H1 (cell line): ENCODE results near the gene ENPP6. TPM values are rescaled to one million over a fixed set of nuclear protein-coding genes. Genes with fewer than 3 reads are reported as not detected.

Experiments
- CTCF ChIA-PET: fragments of 300-600 bp; sonication (Branson Sonifier 250); formaldehyde crosslinking; loops from one replicate; lab custom pipeline; 2021; ENCODE audit not compliant: partially characterized antibody; lab: Charles Lee
- POLR2A ChIA-PET: fragments of 300-600 bp; sonication (Branson Sonifier 250); formaldehyde crosslinking; loops from one replicate; lab custom pipeline; 2021; ENCODE audit warnings: inconsistent platforms; ENCODE audit not compliant: partially characterized antibody; lab: Charles Lee
- DNase-seq, 2 experiments: peaks; one replicate each; pipeline versions ENCODE4 v3.0.0 to v3.0.0-alpha.2; 2010 to 2022; ENCODE audit warnings: low spot score in 2 of 2, low read depth in 1 of 2, mixed read lengths in 1 of 2
- FAIRE-seq: peaks from 2 replicates; lab custom pipeline; 2011; peaks lifted over from hg19 to GRCh38; lab: Jason Lieb, UNC
- H2AFZ ChIP-seq: 2 replicates; pipeline ENCODE4 v1.8.1; 2012; ENCODE audit warnings: low read length, inconsistent platforms
- H2AK5ac ChIP-seq: 2 replicates; pipeline ENCODE4 v1.6.1; 2013; ENCODE audit warnings: low read depth, low read length
- H2BK120ac ChIP-seq: replicated peaks from 2 replicates; pipeline ENCODE3; 2013; ENCODE audit warnings: low read depth, low read length, inconsistent platforms
- H2BK12ac ChIP-seq: 2 replicates; pipeline ENCODE4 v1.6.1; 2013; ENCODE audit warnings: low read depth, low read length
- H2BK15ac ChIP-seq: 2 replicates; pipeline ENCODE4 v1.6.1; 2013; ENCODE audit warnings: low read length
- H2BK20ac ChIP-seq: 2 replicates; pipeline ENCODE4 v1.6.1; 2013; ENCODE audit warnings: low read length
- H2BK5ac ChIP-seq: 2 replicates; pipeline ENCODE4 v1.6.1; 2013; ENCODE audit warnings: low read depth, low read length
- H3K14ac ChIP-seq: 2 replicates; pipeline ENCODE4 v1.6.1; 2013; ENCODE audit warnings: inconsistent platforms; ENCODE audit not compliant: insufficient read length
- H3K18ac ChIP-seq: 2 replicates; pipeline ENCODE4 v1.6.1; 2013; ENCODE audit warnings: low read length; ENCODE audit errors: extremely low read depth
- H3K23ac ChIP-seq: 2 replicates; pipeline ENCODE4 v1.6.1; 2013; ENCODE audit warnings: inconsistent platforms; ENCODE audit not compliant: insufficient read length
- H3K23me2 ChIP-seq: 2 replicates; pipeline ENCODE4 v1.6.1; 2013; ENCODE audit warnings: low read depth, low read length
- H3K27ac ChIP-seq: 2 replicates; pipeline ENCODE4 v1.6.1; 2011; ENCODE audit warnings: low read depth, low read length, inconsistent platforms
- H3K27me3 ChIP-seq, 4 experiments: replicated peaks in 1 of 4; 1 replicate in 1 of 4; 2 replicates in 3 of 4; pipeline versions ENCODE4 v1.6.1 to v1.8.1; 2011 to 2013; ENCODE audit warnings: low read length in 3 of 4, mild to moderate bottlenecking in 3 of 4, inconsistent platforms in 2 of 4, mixed read lengths in 2 of 4, moderate library complexity in 1 of 4; ENCODE audit not compliant: control insufficient read depth in 3 of 4, insufficient read depth in 3 of 4; ENCODE audit errors: extremely low read depth in 1 of 4
- H3K36me3 ChIP-seq, 4 experiments: 2 replicates each; pipeline versions ENCODE4 v1.6.1 to v1.8.1; 2011 to 2013; ENCODE audit warnings: mild to moderate bottlenecking in 4 of 4, low read length in 3 of 4, moderate library complexity in 2 of 4, control low read depth in 1 of 4, inconsistent platforms in 1 of 4; ENCODE audit not compliant: insufficient read depth in 4 of 4, control insufficient read depth in 2 of 4
- H3K4ac ChIP-seq: replicated peaks from 2 replicates; pipeline ENCODE3; 2013; ENCODE audit warnings: low read length, low read depth, mixed read lengths, inconsistent platforms; ENCODE audit not compliant: insufficient read length
- H3K4me1 ChIP-seq, 4 experiments: replicated peaks in 1 of 4; 1 replicate in 1 of 4; 2 replicates in 3 of 4; pipeline versions ENCODE4 v1.6.1 to v1.8.1; 2011 to 2013; ENCODE audit warnings: low read length in 3 of 4, inconsistent platforms in 2 of 4, mixed read lengths in 1 of 4; ENCODE audit not compliant: insufficient read depth in 4 of 4, control insufficient read depth in 3 of 4
- H3K4me2 ChIP-seq, 2 experiments: 2 replicates each; pipeline versions ENCODE4 v1.6.1 to v1.8.1; 2011 to 2013; ENCODE audit warnings: low read depth in 2 of 2, low read length in 2 of 2, control low read depth in 1 of 2, inconsistent platforms in 1 of 2, mild to moderate bottlenecking in 1 of 2; ENCODE audit not compliant: insufficient read depth in 1 of 2
- H3K4me3 ChIP-seq, 4 experiments: fragments of 200-600, 300-600 bp in 1 of 4; sonication (generic), shearing (Covaris generic), sonication (Bioruptor Twin) in 1 of 4; 2 replicates each; pipeline versions ENCODE4 v1.5.1 to v1.8.1; 2011 to 2016; ENCODE audit warnings: low read length in 4 of 4, low read depth in 3 of 4, control low read depth in 2 of 4, inconsistent platforms in 2 of 4, mild to moderate bottlenecking in 2 of 4, mixed read lengths in 1 of 4, moderate library complexity in 1 of 4; ENCODE audit not compliant: insufficient read depth in 2 of 4; ENCODE audit errors: extremely low read depth in 1 of 4
- H3K56ac ChIP-seq: replicated peaks from 2 replicates; pipeline ENCODE3; 2013; ENCODE audit warnings: low read depth, mild to moderate bottlenecking, mixed read lengths, low read length, inconsistent platforms; ENCODE audit not compliant: insufficient read length
- H3K79me1 ChIP-seq: 2 replicates; pipeline ENCODE4 v1.6.1; 2013; ENCODE audit warnings: low read depth, low read length, control low read depth
- H3K79me2 ChIP-seq, 2 experiments: 2 replicates each; pipeline versions ENCODE4 v1.6.1 to v1.8.1; 2012 to 2013; ENCODE audit warnings: low read length in 2 of 2, mild to moderate bottlenecking in 2 of 2, inconsistent platforms in 1 of 2; ENCODE audit not compliant: insufficient read depth in 2 of 2, control insufficient read depth in 1 of 2
- H3K9ac ChIP-seq, 4 experiments: replicated peaks in 1 of 4; 1 replicate in 1 of 4; 2 replicates in 3 of 4; pipeline versions ENCODE4 v1.6.1 to v1.8.1; 2011 to 2013; ENCODE audit warnings: low read depth in 3 of 4, low read length in 3 of 4, control low read depth in 2 of 4, mild to moderate bottlenecking in 2 of 4, moderate library complexity in 2 of 4, inconsistent platforms in 1 of 4; ENCODE audit errors: extremely low read depth in 1 of 4
- H3K9me3 ChIP-seq, 2 experiments: 2 replicates each; pipeline versions ENCODE4 v1.6.1 to v1.8.1; 2012 to 2013; ENCODE audit warnings: mild to moderate bottlenecking in 2 of 2, moderate library complexity in 2 of 2, control low read depth in 1 of 2, inconsistent platforms in 1 of 2, low read depth in 1 of 2, low read length in 1 of 2, mixed read lengths in 1 of 2; ENCODE audit not compliant: insufficient read depth in 2 of 2
- H4K20me1 ChIP-seq, 2 experiments: replicated peaks in 1 of 2; 2 replicates each; pipeline versions ENCODE3 to v1.8.1; 2011 to 2013; ENCODE audit warnings: inconsistent platforms in 2 of 2, low read length in 2 of 2, mild to moderate bottlenecking in 1 of 2; ENCODE audit not compliant: insufficient read depth in 2 of 2, control insufficient read depth in 1 of 2
- H4K5ac ChIP-seq: 2 replicates; pipeline ENCODE4 v1.6.1; 2013; ENCODE audit warnings: low read length, low read depth, mixed read lengths, inconsistent platforms; ENCODE audit not compliant: insufficient read length
- H4K8ac ChIP-seq: 2 replicates; pipeline ENCODE4 v1.8.0; 2013; ENCODE audit warnings: mild to moderate bottlenecking, moderate library complexity, low read length, inconsistent platforms; ENCODE audit not compliant: insufficient read depth; ENCODE audit errors: extremely low read depth
- H4K91ac ChIP-seq: replicated peaks from 2 replicates; pipeline ENCODE3; 2013; ENCODE audit warnings: low read length, mixed read lengths, inconsistent platforms; ENCODE audit not compliant: insufficient read length
- BRCA1 ChIP-seq: IDR thresholded peaks from 2 replicates; pipeline ENCODE4 v1.6.1; 2012; ENCODE audit warnings: low read depth, low read length, improper control_type of control experiment
- CBX5 ChIP-seq: fragments of 300-800, 300-1000 bp; sonication (generic); IDR thresholded peaks from 2 replicates; pipeline ENCODE4 v1.7.1; 2016; ENCODE audit warnings: antibody characterized with exemption, low read length, low read depth
- CEBPB ChIP-seq: IDR thresholded peaks from 2 replicates; pipeline ENCODE4 v1.6.1; 2012; ENCODE audit warnings: low read depth, low read length
- KDM4A ChIP-seq: IDR thresholded peaks from one replicate; pipeline ENCODE4 v1.7.1; 2012; ENCODE audit warnings: low read depth, mild to moderate bottlenecking, moderate library complexity, low read length, inconsistent platforms; ENCODE audit not compliant: severe bottlenecking
- PHF8 ChIP-seq: fragments of 200-600 bp; sonication (generic); conservative IDR thresholded peaks from 2 replicates; pipeline ENCODE4 v1.7.1; 2012; ENCODE audit warnings: low read depth, mild to moderate bottlenecking, inconsistent platforms, low read length, moderate library complexity
- TBP ChIP-seq: IDR thresholded peaks from 2 replicates; pipeline ENCODE4 v1.6.1; 2011; ENCODE audit warnings: low read depth, low read length, improper control_type of control experiment
- WGBS, 2 experiments: shearing (Covaris generic) in 1 of 2; methylation state at CpG; one replicate each; pipeline versions ENCODE4 v1.1.6 to v1.1.7; 2013 to 2015; ENCODE audit warnings: low lambda C conversion rate in 2 of 2, mixed read lengths in 2 of 2, inconsistent platforms in 1 of 2, low coverage in 1 of 2, missing lambda C conversion rate in 1 of 2; ENCODE audit not compliant: insufficient replicate concordance in 2 of 2, insufficient coverage in 1 of 2, insufficient read length in 1 of 2; ENCODE audit errors: extremely low coverage in 1 of 2, missing lambda C conversion rate in 1 of 2; 5-methylcytosine and 5-hydroxymethylcytosine counted together
- polyA plus RNA-seq, 7 experiments: library from polyadenylated mRNA; depleted of rRNA in 3 of 7; stranded (reverse) in 5 of 7; unstranded in 2 of 7; fragments of >200 nt in 5 of 7; fragments of 200-250 nt in 2 of 7; gene quantifications; 1 replicate in 5 of 7; 2 replicates in 1 of 7; 4 replicates in 1 of 7; pipeline versions ENCODE4 v1.2.1 to v1.2.3, GENCODE V29; 2011 to 2013; ENCODE audit warnings: missing spikeins in 2 of 7, mixed read lengths in 2 of 7
- total RNA-seq: library from RNA; stranded (reverse); fragmentation: NEBNext Ultra II Directional; extraction: Animal tissue kit (Norgen Biotek cat#: 25700); gene quantifications from 2 replicates; pipeline ENCODE4 v1.2.1, GENCODE V29; 2021
- TF ChIP-seq, protein P1 (sequence below), 3 experiments: IDR thresholded peaks; 1 replicate in 2 of 3; 2 replicates in 1 of 3; pipeline versions ENCODE4 v1.5.1 to v1.6.1; 2011; ENCODE audit warnings: low read length in 3 of 3, mild to moderate bottlenecking in 3 of 3, inconsistent platforms in 2 of 3, low read depth in 1 of 3, moderate library complexity in 1 of 3; ENCODE audit not compliant: insufficient read depth in 1 of 3; ENCODE audit errors: control extremely low read depth in 1 of 3
- TF ChIP-seq, protein P2 (sequence below): IDR thresholded peaks from 2 replicates; pipeline ENCODE4 v1.6.1; 2012; ENCODE audit warnings: low read length, inconsistent platforms

ENPP6 gene
- total and polyA plus RNA-seq, 2 of the 8 experiments (the other 6 are each of a cell fraction or from before 2014, with no cell fraction given): 0.11 to 0.20 TPM

DNA sequence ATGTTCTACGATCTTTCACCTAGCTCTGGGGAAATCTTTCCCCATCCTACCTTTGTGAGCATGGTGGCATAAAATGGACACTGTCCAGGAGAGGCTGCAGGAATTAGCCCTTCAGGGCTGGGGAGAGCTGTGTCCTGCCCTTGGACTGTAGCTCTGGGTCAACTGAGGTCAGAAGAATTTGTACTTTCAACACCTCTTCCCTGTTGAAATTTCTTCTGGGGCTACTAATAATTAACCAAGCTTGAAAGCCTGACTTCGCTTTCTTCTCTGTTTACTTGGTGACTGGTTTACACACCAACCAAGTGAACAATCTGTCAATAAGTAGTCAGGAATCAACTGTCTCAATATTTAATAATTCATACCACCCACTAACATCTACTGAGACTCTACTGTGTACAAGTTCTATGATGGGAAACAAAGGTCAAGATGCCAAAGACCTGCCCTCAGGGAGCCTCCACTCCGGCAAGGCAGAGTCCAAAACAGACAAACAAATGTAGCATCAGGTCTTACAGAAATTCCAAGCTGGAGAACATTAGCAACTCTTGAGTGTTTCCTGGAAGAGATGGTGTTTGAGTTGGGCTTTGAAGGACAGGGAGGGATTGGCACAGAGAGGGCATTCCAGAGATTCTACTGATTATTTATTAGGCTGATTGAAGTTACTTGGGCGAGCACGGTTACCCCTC lies 113.1 kb downstream of the ENPP6 start:
- ChIA-PET CTCF (interaction anchor here (0.7 to 6.7 kb wide), 7 partner anchors 9 to 264 kb away, joined by 3 to 35 read pairs (median 4); no protein-coding TSS in a partner anchor), POLR2A (no interaction called here)
- Histone ChIP-seq H3K79me2 (no peaks in the 10 kb centered on the region), H3K27me3 (0 out of 7 replicates have a peak, but pooled peaks cover 0 to 4% (median 0%) of the 10 kb centered on the region in 4 experiments), H2BK5ac (no peak overlapping the region), H2BK15ac (no peak overlapping the region), H3K4ac (no peak overlapping the region), H3K4me3 (no peak overlapping the region), H3K4me2 (no peak overlapping the region), H4K20me1 (peaks cover 0 to 2% of the 10 kb centered on the region in 2 experiments), H4K5ac (no peak overlapping the region), H3K18ac (no peak overlapping the region), H2BK12ac (no peak overlapping the region), H2BK120ac (no peak overlapping the region), H4K8ac (no peak overlapping the region), H3K23me2 (peaks cover 2% of the 10 kb centered on the region; the same call in 1 of the 2 replicates), H3K23ac (no peak overlapping the region), H3K14ac (no peak overlapping the region), H3K56ac (no peak overlapping the region), H3K4me1 (peaks cover 0 to 3% (median 1%) of the 10 kb centered on the region in 4 experiments; a peak in 3 of 7 replicates), H4K91ac (no peak overlapping the region), H3K36me3 (no peaks in the 10 kb centered on the region), H2AFZ (no peak overlapping the region), H3K9ac (no peak overlapping the region), H3K9me3 (no peaks in the 10 kb centered on the region), H3K27ac (no peak overlapping the region), H2AK5ac (no peak overlapping the region), H3K79me1 (no peaks in the 10 kb centered on the region), H2BK20ac (no peak overlapping the region)
- FAIRE-seq (no peak), DNase-seq (no peak)
- WGBS, 2 experiments: 93% methylated on average over 5 of the region's 5 CpGs; no CpG with 5 or more reads in 1 of the 2 experiments
- TF ChIP-seq, protein P1, sequence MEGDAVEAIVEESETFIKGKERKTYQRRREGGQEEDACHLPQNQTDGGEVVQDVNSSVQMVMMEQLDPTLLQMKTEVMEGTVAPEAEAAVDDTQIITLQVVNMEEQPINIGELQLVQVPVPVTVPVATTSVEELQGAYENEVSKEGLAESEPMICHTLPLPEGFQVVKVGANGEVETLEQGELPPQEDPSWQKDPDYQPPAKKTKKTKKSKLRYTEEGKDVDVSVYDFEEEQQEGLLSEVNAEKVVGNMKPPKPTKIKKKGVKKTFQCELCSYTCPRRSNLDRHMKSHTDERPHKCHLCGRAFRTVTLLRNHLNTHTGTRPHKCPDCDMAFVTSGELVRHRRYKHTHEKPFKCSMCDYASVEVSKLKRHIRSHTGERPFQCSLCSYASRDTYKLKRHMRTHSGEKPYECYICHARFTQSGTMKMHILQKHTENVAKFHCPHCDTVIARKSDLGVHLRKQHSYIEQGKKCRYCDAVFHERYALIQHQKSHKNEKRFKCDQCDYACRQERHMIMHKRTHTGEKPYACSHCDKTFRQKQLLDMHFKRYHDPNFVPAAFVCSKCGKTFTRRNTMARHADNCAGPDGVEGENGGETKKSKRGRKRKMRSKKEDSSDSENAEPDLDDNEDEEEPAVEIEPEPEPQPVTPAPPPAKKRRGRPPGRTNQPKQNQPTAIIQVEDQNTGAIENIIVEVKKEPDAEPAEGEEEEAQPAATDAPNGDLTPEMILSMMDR (IDR thresholded peaks at IDR 0.05; ENCODE audit: control extremely low read depth in 1 of 3, insufficient read depth in 1 of 3, low read depth in 1 of 3, low read length in 3 of 3): no peak
- TF ChIP-seq CEBPB: no peak
- TF ChIP-seq KDM4A: no peak
- no peak for TF ChIP-seq PHF8
- TF ChIP-seq, protein P2, sequence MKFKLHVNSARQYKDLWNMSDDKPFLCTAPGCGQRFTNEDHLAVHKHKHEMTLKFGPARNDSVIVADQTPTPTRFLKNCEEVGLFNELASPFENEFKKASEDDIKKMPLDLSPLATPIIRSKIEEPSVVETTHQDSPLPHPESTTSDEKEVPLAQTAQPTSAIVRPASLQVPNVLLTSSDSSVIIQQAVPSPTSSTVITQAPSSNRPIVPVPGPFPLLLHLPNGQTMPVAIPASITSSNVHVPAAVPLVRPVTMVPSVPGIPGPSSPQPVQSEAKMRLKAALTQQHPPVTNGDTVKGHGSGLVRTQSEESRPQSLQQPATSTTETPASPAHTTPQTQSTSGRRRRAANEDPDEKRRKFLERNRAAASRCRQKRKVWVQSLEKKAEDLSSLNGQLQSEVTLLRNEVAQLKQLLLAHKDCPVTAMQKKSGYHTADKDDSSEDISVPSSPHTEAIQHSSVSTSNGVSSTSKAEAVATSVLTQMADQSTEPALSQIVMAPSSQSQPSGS: no peak
- TF ChIP-seq TBP: no peak
- TF ChIP-seq CBX5: no peak
- no peak for TF ChIP-seq BRCA1
